Fibroblast of pulmonary artery (primary cell): Measurements from ENCODE around the gene HIRA.
"Not testable (repeated sequence)": the region's sequence is repeated elsewhere in the genome, so short reads cannot be mapped to it uniquely, and the experiment has no call there.

Source experiments
- DNase-seq: peaks from one replicate; pipeline ENCODE4 v3.0.0-alpha.2; 2010; ENCODE audit warnings: low read depth
- H3K4me3 ChIP-seq: replicated peaks from 2 replicates; pipeline ENCODE4 v1.5.1; 2011; ENCODE audit warnings: low read depth, mild to moderate bottlenecking, control low read depth, low read length, moderate library complexity
- CTCF ChIP-seq: IDR thresholded peaks from 2 replicates; pipeline ENCODE4 v1.5.1; 2011; ENCODE audit warnings: mild to moderate bottlenecking, control low read depth, low read length, inconsistent platforms; ENCODE audit errors: missing control alignments

Gene HIRA

GRCh38 chr22:19443544-19444211 lies 12.1 kb upstream of the HIRA start:
- no peak for TF ChIP-seq CTCF
- no peak overlapping the region for H3K4me3 ChIP-seq
- no peak for DNase-seq

GRCh38 chr22:19442166-19442565 lies 10.6 kb upstream of the HIRA start:
- no peak overlapping the region for H3K4me3 ChIP-seq
- no peak for TF ChIP-seq CTCF
- DNase-seq = no peak

GRCh38 chr22:19440411-19441195 lies 9.1 kb upstream of the HIRA start:
- TF ChIP-seq CTCF = no peak
- H3K4me3 ChIP-seq = no peak overlapping the region
- no peak for DNase-seq

- TF ChIP-seq CTCF = no peak
- no peak overlapping the region for H3K4me3 ChIP-seq
- DNase-seq = no peak
Measured at GRCh38 chr22:19438298-19438697, 6.8 kb upstream of the HIRA start.

GRCh38 chr22:19436444-19437161 lies 5.1 kb upstream of the HIRA start:
- not testable (repeated sequence) for H3K4me3 ChIP-seq, DNase-seq

GRCh38 chr22:19434829-19435580 lies 3.5 kb upstream of the HIRA start:
- no peak for DNase-seq
- no peak overlapping the region for H3K4me3 ChIP-seq
- TF ChIP-seq CTCF = no peak

GRCh38 chr22:19434401-19434800 lies 2.9 kb upstream of the HIRA start:
- TF ChIP-seq CTCF = no peak
- H3K4me3 ChIP-seq = no peak overlapping the region
- DNase-seq = no peak
